GM23338 (cell line): ENCODE results near the gene NDUFS7.

ENCODE experiments used
- CREB1 ChIP-seq: fragments of 250-450 bp; sonication (Bioruptor Pico); IDR thresholded peaks from 2 replicates; pipeline ENCODE4 v1.5.0; 2020; ENCODE audit warnings: low read depth, mild to moderate bottlenecking, moderate library complexity
- CTCF ChIP-seq, 2 experiments: fragments of 200-600 bp in 1 of 2; sonication (generic) in 1 of 2; conservative IDR thresholded peaks; 2 replicates each; pipeline versions ENCODE4 v1.5.1 to v1.6.1; 2016 to 2017; ENCODE audit warnings: antibody characterized with exemption in 2 of 2, low read depth in 2 of 2, mild to moderate bottlenecking in 2 of 2, moderate library complexity in 1 of 2
- ETS1 ChIP-seq: IDR thresholded peaks from 2 replicates; pipeline ENCODE4 v1.6.1; 2016; ENCODE audit warnings: antibody characterized with exemption
- EZH2 ChIP-seq: fragments of 200-600 bp; sonication (generic); IDR thresholded peaks from one replicate; pipeline ENCODE4 v1.8.0; 2017; ENCODE audit warnings: antibody characterized with exemption, mild to moderate bottlenecking, low read depth; ENCODE audit not compliant: unreplicated experiment
- EZH2phosphoT487 ChIP-seq: fragments of 200-600 bp; sonication (generic); IDR thresholded peaks from one replicate; pipeline ENCODE4 v1.8.1; 2018; ENCODE audit warnings: antibody characterized with exemption; ENCODE audit not compliant: unreplicated experiment
- JUNB ChIP-seq: IDR thresholded peaks from one replicate; pipeline ENCODE4 v1.6.1; 2016; ENCODE audit warnings: antibody characterized with exemption; ENCODE audit not compliant: unreplicated experiment
- NANOG ChIP-seq: IDR thresholded peaks from 2 replicates; pipeline ENCODE4 v1.6.1; 2016; ENCODE audit warnings: antibody characterized with exemption, borderline replicate concordance
- POLR2AphosphoS5 ChIP-seq: IDR thresholded peaks from 2 replicates; pipeline ENCODE4 v1.6.1; 2016; ENCODE audit warnings: antibody characterized with exemption, low read depth
- REST ChIP-seq: IDR thresholded peaks from one replicate; pipeline ENCODE4 v1.6.1; 2018; ENCODE audit warnings: antibody characterized with exemption; ENCODE audit not compliant: unreplicated experiment
- STAT1 ChIP-seq: IDR thresholded peaks from one replicate; pipeline ENCODE4 v1.6.1; 2016; ENCODE audit warnings: antibody characterized with exemption; ENCODE audit not compliant: unreplicated experiment
- ZNF114 ChIP-seq: fragments of 250-450 bp; sonication (Bioruptor Pico); IDR thresholded peaks from 2 replicates; pipeline ENCODE4 v1.5.0; 2020; ENCODE audit warnings: mild to moderate bottlenecking, moderate library complexity

- TF ChIP-seq POLR2AphosphoS5 (no peak), CTCF (conservative IDR thresholded peaks at IDR 0.05; ENCODE audit: low read depth in 2 of 2) (no peak), EZH2phosphoT487 (no peak), EZH2 (no peak), JUNB (no peak), CREB1 (CRISPR knock-in tag) (no peak), REST (no peak), STAT1 (no peak), ETS1 (no peak), NANOG (no peak), ZNF114 (CRISPR knock-in tag) (no peak)
Measured at GRCh38 chr19:1384478-1385110, 887 bp downstream of the NDUFS7 start.
